Activated B cell treated with CpG ODN at 0.5 μM for 24 hours (primary cell): ENCODE data around the gene OR10A3. TPM values are rescaled to one million over a fixed set of nuclear protein-coding genes. Genes with fewer than 3 reads are reported as not detected.

ENCODE experiments used
- ATAC-seq: fragments of 200-7000 bp; cut with Tn5 transposase; one replicate; pipeline ENCODE4 v1.10.0; 2021; ENCODE audit warnings: low read depth, mild to moderate bottlenecking, moderate library complexity
- CTCF ChIA-PET: fragments of 350-600 bp; sonication (Branson Sonifier 250); formaldehyde crosslinking; loops from one replicate; lab custom pipeline; 2021; ENCODE audit warnings: antibody characterized with exemption; lab: Charles Lee
- POLR2A ChIA-PET: fragments of 350-600 bp; sonication (Branson Sonifier 250); formaldehyde crosslinking; loops from one replicate; lab custom pipeline; 2021; ENCODE audit warnings: antibody characterized with exemption; lab: Charles Lee
- DNase-seq: peaks from one replicate; pipeline ENCODE4 v3.0.0; 2022
- H3K27ac Mint-ChIP-seq: one replicate; pipeline ENCODE4 v1.8.0; 2020; ENCODE audit warnings: mixed read lengths
- H3K27me3 Mint-ChIP-seq: one replicate; pipeline ENCODE4 v1.8.0; 2021; ENCODE audit warnings: mixed read lengths
- H3K36me3 Mint-ChIP-seq: one replicate; pipeline ENCODE4 v1.8.0; 2021; ENCODE audit warnings: low read depth, mixed read lengths
- H3K4me1 Mint-ChIP-seq: one replicate; pipeline ENCODE4 v1.8.0; 2021; ENCODE audit warnings: mixed read lengths
- H3K4me3 Mint-ChIP-seq: one replicate; pipeline ENCODE4 v1.8.0; 2020; ENCODE audit warnings: mild to moderate bottlenecking, mixed read lengths
- H3K9me3 Mint-ChIP-seq: one replicate; pipeline ENCODE4 v1.8.0; 2020; ENCODE audit warnings: mixed read lengths
- CTCF ChIP-seq: fragments of 200-600 bp; IDR thresholded peaks from one replicate; pipeline ENCODE4 v1.8.0; 2022; ENCODE audit warnings: antibody characterized with exemption, mild to moderate bottlenecking
- intact Hi-C: fragments of 100-400 bp; cut with micrococcal nuclease; formaldehyde crosslinking; loops from one replicate; pipeline ENCODE4 v1.15.1; 2024
- total RNA-seq: library from RNA; stranded (reverse); gene quantifications from 2 replicates; pipeline ENCODE4 v1.2.3, GENCODE V29; 2022

OR10A3 gene
- total RNA-seq, 1 donor from 2014 or later, result not detected

- no peak for ATAC-seq
- no peak for DNase-seq
- Mint-ChIP-seq H3K36me3 (no peaks in the 10 kb centered on the region), H3K4me1 (peaks cover 8% of the 10 kb centered on the region), H3K27ac (no peak overlapping the region), H3K4me3 (no peak overlapping the region), H3K27me3 (no peaks in the 10 kb centered on the region), H3K9me3 (no peaks in the 10 kb centered on the region)
- no peak for TF ChIP-seq CTCF
- ChIA-PET POLR2A (no interaction called here), CTCF (no interaction called here)
- intact Hi-C loops, result no loop called here
Measured at GRCh38 chr11:7981619-7982157, 40.2 kb upstream of the OR10A3 start.

- H3K4me1 Mint-ChIP-seq, result no peaks in the 10 kb centered on the region
- no peak for DNase-seq
- no peaks in the 10 kb centered on the region for H3K9me3 Mint-ChIP-seq
- CTCF ChIA-PET, result no interaction called here
- H3K27me3 Mint-ChIP-seq, result peaks cover 5% of the 10 kb centered on the region
- intact Hi-C loops, result no loop called here
- POLR2A ChIA-PET, result interaction anchor here (1.7 kb wide), 1 partner anchor 10 kb away, joined by 5 read pairs; the partner anchor contains the start of gene EIF3F
- no peak for ATAC-seq
- TF ChIP-seq CTCF, result no peak
- H3K27ac Mint-ChIP-seq, result no peak overlapping the region
- H3K36me3 Mint-ChIP-seq, result no peaks in the 10 kb centered on the region
- no peak overlapping the region for H3K4me3 Mint-ChIP-seq
Measured at GRCh38 chr11:7977232-7977917, 35.9 kb upstream of the OR10A3 start.

GRCh38 chr11:7974668-7975067 lies 33.2 kb upstream of the OR10A3 start:
- no peak overlapping the region for H3K4me3 Mint-ChIP-seq
- intact Hi-C loops, result no loop called here
- H3K36me3 Mint-ChIP-seq, result no peaks in the 10 kb centered on the region
- H3K4me1 Mint-ChIP-seq, result no peaks in the 10 kb centered on the region
- ATAC-seq (no peak), DNase-seq (no peak)
- POLR2A ChIA-PET, result no interaction called here
- CTCF ChIA-PET, result interaction anchor here (1.5 kb wide), 1 partner anchor 12 kb away, joined by 5 read pairs; the partner anchor contains the start of gene EIF3F
- peaks cover 16% of the 10 kb centered on the region for H3K27me3 Mint-ChIP-seq
- H3K27ac Mint-ChIP-seq, result no peak overlapping the region
- TF ChIP-seq CTCF, result no peak
- H3K9me3 Mint-ChIP-seq, result no peaks in the 10 kb centered on the region

- intact Hi-C loops, result no loop called here
- no peak for DNase-seq
- no peak overlapping the region for H3K27ac Mint-ChIP-seq
- H3K9me3 Mint-ChIP-seq, result no peaks in the 10 kb centered on the region
- no peak for ATAC-seq
- TF ChIP-seq CTCF, result no peak
- H3K4me3 Mint-ChIP-seq, result no peak overlapping the region
- no peaks in the 10 kb centered on the region for H3K4me1 Mint-ChIP-seq
- peaks cover 21% of the 10 kb centered on the region for H3K27me3 Mint-ChIP-seq
- ChIA-PET POLR2A (no interaction called here), CTCF (no interaction called here)
- H3K36me3 Mint-ChIP-seq, result no peaks in the 10 kb centered on the region
Measured at GRCh38 chr11:7973011-7973410, 31.5 kb upstream of the OR10A3 start.

GRCh38 chr11:7971846-7972245 lies 30.3 kb upstream of the OR10A3 start:
- no peak for DNase-seq
- ChIA-PET POLR2A (no interaction called here), CTCF (no interaction called here)
- H3K27ac Mint-ChIP-seq, result no peak overlapping the region
- H3K4me1 Mint-ChIP-seq, result no peaks in the 10 kb centered on the region
- no peak overlapping the region for H3K4me3 Mint-ChIP-seq
- H3K36me3 Mint-ChIP-seq, result no peaks in the 10 kb centered on the region
- TF ChIP-seq CTCF, result no peak
- intact Hi-C loops, result no loop called here
- ATAC-seq, result no peak
- H3K27me3 Mint-ChIP-seq, result peaks cover 27% of the 10 kb centered on the region
- H3K9me3 Mint-ChIP-seq, result no peaks in the 10 kb centered on the region
